RWPE2 (cell line): ENCODE measurements around the gene RBP5.

Source experiments
- ATAC-seq: fragments of 200-7000 bp; cut with Tn5 transposase; 3 replicates; pipeline ENCODE4 v1.9.1; 2021; ENCODE audit warnings: low read depth
- DNase-seq: peaks from one replicate; pipeline ENCODE4 v3.0.0-alpha.2; 2020; ENCODE audit warnings: low spot score
- H3K27ac ChIP-seq: fragments of 450-650 bp; 2 replicates; pipeline ENCODE4 v1.5.1; 2017; ENCODE audit warnings: mild to moderate bottlenecking; ENCODE audit not compliant: poor library complexity, severe bottlenecking
- H3K27me3 ChIP-seq: fragments of 250-450 bp; sonication (Bioruptor Pico); 2 replicates; pipeline ENCODE4 v1.5.1; 2021; ENCODE audit warnings: mild to moderate bottlenecking, moderate library complexity; ENCODE audit not compliant: insufficient read depth, poor library complexity, severe bottlenecking
- H3K36me3 ChIP-seq: fragments of 250-450 bp; sonication (Bioruptor Pico); 2 replicates; pipeline ENCODE4 v1.5.1; 2020; ENCODE audit warnings: low read depth, mild to moderate bottlenecking, moderate library complexity
- H3K4me1 ChIP-seq: fragments of 250-450 bp; sonication (Bioruptor Pico); 2 replicates; pipeline ENCODE4 v1.5.1; 2021; ENCODE audit warnings: mild to moderate bottlenecking, moderate library complexity; ENCODE audit not compliant: insufficient read depth, poor library complexity, severe bottlenecking
- H3K4me3 ChIP-seq: fragments of 250-450 bp; sonication (Bioruptor Pico); 2 replicates; pipeline ENCODE4 v1.5.1; 2021; ENCODE audit warnings: mild to moderate bottlenecking, moderate library complexity; ENCODE audit not compliant: severe bottlenecking
- H3K9me3 ChIP-seq: fragments of 250-450 bp; sonication (Bioruptor Pico); 2 replicates; pipeline ENCODE4 v1.5.1; 2021; ENCODE audit warnings: mild to moderate bottlenecking, moderate library complexity; ENCODE audit not compliant: severe bottlenecking
- TF ChIP-seq, protein P1 (sequence below): fragments of 450-650 bp; IDR thresholded peaks from one replicate; pipeline ENCODE4 v1.5.1; 2017; ENCODE audit warnings: mild to moderate bottlenecking, moderate library complexity; ENCODE audit not compliant: poor library complexity, severe bottlenecking

RBP5 gene

DNA sequence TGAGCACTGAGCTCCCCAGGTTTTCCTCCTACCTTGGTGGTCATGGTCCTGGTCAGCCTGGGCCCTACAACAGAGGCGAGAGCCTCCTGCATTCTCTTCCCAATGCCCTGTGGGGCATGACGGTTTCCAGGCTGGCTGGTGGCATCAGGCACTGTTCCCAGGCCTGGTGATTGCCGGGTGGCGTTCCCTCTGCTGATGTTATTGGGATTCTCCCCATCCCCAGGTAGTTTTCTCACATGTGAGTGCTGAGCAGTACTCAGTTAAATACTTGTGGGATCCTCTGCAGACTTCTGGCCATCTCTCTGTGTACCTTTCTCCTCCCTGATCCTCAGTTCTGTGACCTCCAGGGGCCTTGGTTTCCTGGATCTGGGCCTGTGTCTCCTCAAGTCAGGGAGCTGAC, 52.2 kb downstream of the RBP5 start:
- ATAC-seq: no peak
- no peak for DNase-seq
- TF ChIP-seq, protein P1, sequence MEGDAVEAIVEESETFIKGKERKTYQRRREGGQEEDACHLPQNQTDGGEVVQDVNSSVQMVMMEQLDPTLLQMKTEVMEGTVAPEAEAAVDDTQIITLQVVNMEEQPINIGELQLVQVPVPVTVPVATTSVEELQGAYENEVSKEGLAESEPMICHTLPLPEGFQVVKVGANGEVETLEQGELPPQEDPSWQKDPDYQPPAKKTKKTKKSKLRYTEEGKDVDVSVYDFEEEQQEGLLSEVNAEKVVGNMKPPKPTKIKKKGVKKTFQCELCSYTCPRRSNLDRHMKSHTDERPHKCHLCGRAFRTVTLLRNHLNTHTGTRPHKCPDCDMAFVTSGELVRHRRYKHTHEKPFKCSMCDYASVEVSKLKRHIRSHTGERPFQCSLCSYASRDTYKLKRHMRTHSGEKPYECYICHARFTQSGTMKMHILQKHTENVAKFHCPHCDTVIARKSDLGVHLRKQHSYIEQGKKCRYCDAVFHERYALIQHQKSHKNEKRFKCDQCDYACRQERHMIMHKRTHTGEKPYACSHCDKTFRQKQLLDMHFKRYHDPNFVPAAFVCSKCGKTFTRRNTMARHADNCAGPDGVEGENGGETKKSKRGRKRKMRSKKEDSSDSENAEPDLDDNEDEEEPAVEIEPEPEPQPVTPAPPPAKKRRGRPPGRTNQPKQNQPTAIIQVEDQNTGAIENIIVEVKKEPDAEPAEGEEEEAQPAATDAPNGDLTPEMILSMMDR: no peak
- Histone ChIP-seq H3K27me3 (no peaks in the 10 kb centered on the region), H3K4me1 (peaks cover 18% of the 10 kb centered on the region), H3K9me3 (no peaks in the 10 kb centered on the region), H3K4me3 (no peak overlapping the region), H3K27ac (no peak overlapping the region), H3K36me3 (peaks cover 3% of the 10 kb centered on the region; the same call in 1 of the 2 replicates)

DNA sequence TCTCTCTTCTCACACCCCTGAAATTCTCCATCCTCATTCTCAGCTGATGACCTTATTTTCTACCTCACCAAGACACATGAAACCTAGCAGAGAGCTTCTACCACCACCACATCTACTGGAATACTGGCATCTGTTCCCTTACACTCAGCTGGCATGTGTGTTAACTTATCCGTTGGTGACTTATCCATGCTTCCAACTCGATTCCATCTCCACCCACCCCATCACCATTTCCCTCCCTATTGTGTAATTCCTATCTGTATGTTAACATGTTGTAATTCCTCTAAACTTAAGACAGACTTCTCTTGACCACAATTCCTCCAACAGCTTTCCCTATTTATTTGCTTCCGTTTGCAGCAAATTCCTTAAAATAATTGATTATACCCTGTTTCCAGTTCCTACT, 52.8 kb downstream of the RBP5 start:
- Histone ChIP-seq H3K27me3 (no peaks in the 10 kb centered on the region), H3K36me3 (peaks cover 3% of the 10 kb centered on the region; the same call in 1 of the 2 replicates), H3K4me3 (no peak overlapping the region), H3K9me3 (no peaks in the 10 kb centered on the region), H3K27ac (no peak overlapping the region), H3K4me1 (peaks cover 18% of the 10 kb centered on the region)
- ATAC-seq: no peak
- no peak for DNase-seq
- TF ChIP-seq, protein P1: no peak

DNA sequence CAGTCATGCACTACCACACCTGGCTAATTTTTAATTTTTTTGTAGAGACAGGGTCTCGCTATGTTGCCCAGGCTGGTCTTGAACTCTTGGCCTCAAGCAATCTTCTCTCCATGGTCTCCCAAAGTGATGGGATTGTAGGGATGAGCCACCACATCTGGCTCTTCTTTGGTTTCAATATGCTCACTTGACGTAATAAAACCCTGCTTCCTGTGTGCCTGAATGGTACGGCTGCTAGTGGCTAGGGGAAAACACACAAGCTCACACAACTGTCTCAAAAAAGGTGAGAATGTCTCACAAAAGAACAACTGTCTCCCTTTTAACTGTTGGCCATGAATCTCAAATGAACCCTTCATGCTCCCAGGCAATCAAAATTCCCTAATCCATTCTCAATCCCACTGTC, 53.2 kb downstream of the RBP5 start:
- Histone ChIP-seq H3K27me3 (no peaks in the 10 kb centered on the region), H3K27ac (no peak overlapping the region), H3K9me3 (no peaks in the 10 kb centered on the region), H3K4me1 (peaks cover 18% of the 10 kb centered on the region), H3K4me3 (no peak overlapping the region), H3K36me3 (no peaks in the 10 kb centered on the region)
- no peak for ATAC-seq
- DNase-seq: no peak
- TF ChIP-seq, protein P1: no peak

DNA sequence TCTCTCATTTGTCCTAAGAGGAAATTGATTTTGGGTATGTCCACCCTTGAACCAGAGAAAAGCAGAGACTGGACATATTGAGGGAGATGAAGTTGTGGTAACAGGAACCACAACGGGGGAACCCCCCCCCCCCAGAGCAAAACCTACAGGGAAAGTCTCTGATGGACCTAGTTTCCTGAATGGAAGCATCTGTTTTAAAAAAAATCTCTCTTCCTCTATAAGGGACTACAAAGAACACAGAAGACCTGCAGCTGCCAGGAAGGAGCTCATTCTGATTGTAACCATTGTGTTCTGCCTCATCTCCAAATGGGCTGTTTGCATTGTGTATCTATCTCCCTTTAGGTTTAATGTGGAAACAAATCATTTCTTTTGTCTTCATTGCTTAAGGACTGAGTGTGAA, 54.7 kb downstream of the RBP5 start:
- no peak for DNase-seq
- Histone ChIP-seq H3K9me3 (no peaks in the 10 kb centered on the region), H3K36me3 (no peaks in the 10 kb centered on the region), H3K4me1 (peaks cover 6% of the 10 kb centered on the region), H3K4me3 (no peak overlapping the region), H3K27ac (no peak overlapping the region), H3K27me3 (no peaks in the 10 kb centered on the region)
- TF ChIP-seq, protein P1: no peak
- no peak for ATAC-seq
